Natural killer cell treated with Interleukin-12 subunit alpha and Interleukin-12 subunit beta and Interleukin-15 and Interleukin-18, amount 100 ng/mL, for 72 hours (primary cell): ENCODE measurements around the gene C1QBP. TPM values are rescaled to one million over a fixed set of nuclear protein-coding genes. Genes with fewer than 3 reads are reported as not detected.
A peak's percentile ranks its signal among the peaks of the same experiment; 100 is the strongest.

Experiments used
- ATAC-seq, 2 donors: fragments of 150-1000 bp; cut with Tn5 transposase in 1 of 2; sonication (Bioruptor Pico), chemical (Tn5 transposase) in 1 of 2; 2 replicates each; pipeline ENCODE4 v1.10.0; 2021
- DNase-seq: peaks from one replicate; pipeline ENCODE4 v3.0.0; 2022; ENCODE audit warnings: low spot score
- H3K27ac Mint-ChIP-seq, 2 donors: 1 replicate in 1 of 2; 2 replicates in 1 of 2; pipeline ENCODE4 v1.8.0; 2022; ENCODE audit warnings: mixed read lengths in 2 of 2, mild to moderate bottlenecking in 1 of 2, moderate library complexity in 1 of 2
- H3K27me3 Mint-ChIP-seq, 2 donors: 1 replicate in 1 of 2; 2 replicates in 1 of 2; pipeline ENCODE4 v1.8.0; 2022; ENCODE audit warnings: mixed read lengths in 2 of 2
- H3K36me3 Mint-ChIP-seq: one replicate; pipeline ENCODE4 v1.8.0; 2022; ENCODE audit warnings: mixed read lengths
- H3K4me1 Mint-ChIP-seq, 2 donors: 1 replicate in 1 of 2; 2 replicates in 1 of 2; pipeline ENCODE4 v1.8.0; 2022; ENCODE audit warnings: low read depth in 2 of 2, mixed read lengths in 2 of 2, mild to moderate bottlenecking in 1 of 2
- H3K4me3 Mint-ChIP-seq: one replicate; pipeline ENCODE4 v1.8.0; 2022; ENCODE audit warnings: mixed read lengths
- H3K9me3 Mint-ChIP-seq: 2 replicates; pipeline ENCODE4 v1.8.0; 2022; ENCODE audit warnings: mixed read lengths
- total RNA-seq, 2 donors: library from RNA; stranded (reverse); gene quantifications; one replicate each; pipeline ENCODE4 v1.2.3, GENCODE V29; 2022

C1QBP gene
- 100 to 1,000 TPM; 173 to 271 TPM for total RNA-seq

GRCh38 chr17:5438716-5439445, at the start of gene C1QBP:
Gene C1QBP (minus strand): TSS chr17:5439155. CDS start chr17:5439073, 82 bp downstream.
- Mint-ChIP-seq H3K4me1 (peaks cover 26 to 35% of the 10 kb centered on the region in 2 donors), H3K27ac (peak within 1 kb of the TSS; percentile 87 to 95), H3K36me3 (peaks cover 16% of the 10 kb centered on the region), H3K9me3 (no peaks in the 10 kb centered on the region), H3K27me3 (no peaks in the 10 kb centered on the region), H3K4me3 (peak within 1 kb of the TSS; percentile 93)
- ATAC-seq (peak; percentile 95 to 97), DNase-seq (peak; percentile 92)

DNA sequence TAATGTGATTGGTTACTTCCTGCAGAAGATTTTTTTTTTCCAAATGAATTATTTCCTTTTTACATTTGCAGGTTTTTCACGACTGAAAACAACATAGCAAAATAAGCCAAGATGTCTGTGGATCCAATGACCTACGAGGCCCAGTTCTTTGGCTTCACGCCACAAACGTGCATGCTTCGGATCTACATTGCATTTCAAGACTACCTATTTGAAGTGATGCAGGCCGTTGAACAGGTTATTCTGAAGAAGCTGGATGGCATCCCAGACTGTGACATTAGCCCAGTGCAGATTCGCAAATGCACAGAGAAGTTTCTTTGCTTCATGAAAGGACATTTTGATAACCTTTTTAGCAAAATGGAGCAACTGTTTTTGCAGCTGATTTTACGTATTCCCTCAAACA, 49.8 kb upstream of the C1QBP start:
- Mint-ChIP-seq H3K9me3 (no peaks in the 10 kb centered on the region), H3K4me3 (no peak overlapping the region), H3K36me3 (peaks cover 36% of the 10 kb centered on the region), H3K27ac (peak overlapping the region; percentile 98 to 99), H3K4me1 (peaks cover 27 to 35% of the 10 kb centered on the region in 2 donors), H3K27me3 (no peaks in the 10 kb centered on the region)
- ATAC-seq: no peak
- DNase-seq: no peak

DNA sequence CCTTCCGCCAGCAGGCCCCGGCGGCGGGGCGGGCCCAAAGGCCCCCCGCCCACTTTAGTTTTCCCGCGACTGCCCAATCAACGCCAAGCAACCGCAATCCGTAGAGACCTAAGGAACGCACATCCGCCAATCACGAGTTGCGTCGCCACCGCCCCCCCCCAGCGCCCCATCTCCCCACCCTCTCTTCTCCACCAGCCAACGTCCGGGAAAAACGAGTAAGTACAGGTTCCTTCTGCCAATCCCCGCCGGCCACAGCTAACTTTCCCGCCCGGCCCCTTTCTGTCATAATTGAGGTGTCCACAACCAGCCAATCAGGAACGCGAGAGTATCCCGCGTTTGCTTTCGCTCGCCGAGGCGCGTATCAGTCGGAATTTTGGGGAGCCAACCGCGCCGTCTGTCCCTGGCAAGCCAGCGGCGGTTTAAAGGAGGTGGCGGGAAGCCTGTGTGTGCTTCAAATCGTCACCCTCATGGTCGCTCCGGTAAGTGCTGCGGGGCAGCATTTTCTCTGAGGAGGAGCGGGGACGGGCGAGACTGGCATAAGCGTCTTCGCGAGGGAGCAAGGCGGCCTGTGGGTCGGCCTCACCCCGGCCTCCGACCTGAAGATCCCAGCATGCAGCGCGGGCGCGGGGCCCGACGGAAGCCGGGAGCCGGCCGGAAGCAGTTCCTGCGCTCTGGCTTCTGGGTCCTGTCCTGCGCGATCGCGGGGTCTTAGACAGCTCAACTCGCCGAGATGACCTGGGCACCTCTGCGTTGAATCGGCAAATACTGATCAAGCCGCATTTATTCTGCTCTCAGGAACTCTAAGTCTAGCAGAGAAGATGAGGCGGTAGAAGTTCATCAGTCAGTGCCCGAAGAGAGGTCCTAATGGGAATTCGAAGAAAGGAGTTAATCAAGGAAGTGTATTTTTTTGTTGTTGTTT, 47.5 kb upstream of the C1QBP start, which contains the start of gene MIS12:
MIS12 (plus strand) TSS at position 361 of the 919 bp plus-strand sequence. CDS start 2,297 bp downstream, outside the sequence.
- no peaks in the 10 kb centered on the region for H3K27me3 Mint-ChIP-seq
- peaks cover 35 to 40% of the 10 kb centered on the region in 2 donors for H3K4me1 Mint-ChIP-seq
- peak within 1 kb of the TSS; percentile 98 for H3K4me3 Mint-ChIP-seq
- H3K9me3 Mint-ChIP-seq: no peaks in the 10 kb centered on the region
- DNase-seq (peak; percentile 99), ATAC-seq (peak; percentile 92 to 95)
- peaks cover 37% of the 10 kb centered on the region for H3K36me3 Mint-ChIP-seq
- H3K27ac Mint-ChIP-seq: peak within 1 kb of the TSS; percentile 98 to 99

DNA sequence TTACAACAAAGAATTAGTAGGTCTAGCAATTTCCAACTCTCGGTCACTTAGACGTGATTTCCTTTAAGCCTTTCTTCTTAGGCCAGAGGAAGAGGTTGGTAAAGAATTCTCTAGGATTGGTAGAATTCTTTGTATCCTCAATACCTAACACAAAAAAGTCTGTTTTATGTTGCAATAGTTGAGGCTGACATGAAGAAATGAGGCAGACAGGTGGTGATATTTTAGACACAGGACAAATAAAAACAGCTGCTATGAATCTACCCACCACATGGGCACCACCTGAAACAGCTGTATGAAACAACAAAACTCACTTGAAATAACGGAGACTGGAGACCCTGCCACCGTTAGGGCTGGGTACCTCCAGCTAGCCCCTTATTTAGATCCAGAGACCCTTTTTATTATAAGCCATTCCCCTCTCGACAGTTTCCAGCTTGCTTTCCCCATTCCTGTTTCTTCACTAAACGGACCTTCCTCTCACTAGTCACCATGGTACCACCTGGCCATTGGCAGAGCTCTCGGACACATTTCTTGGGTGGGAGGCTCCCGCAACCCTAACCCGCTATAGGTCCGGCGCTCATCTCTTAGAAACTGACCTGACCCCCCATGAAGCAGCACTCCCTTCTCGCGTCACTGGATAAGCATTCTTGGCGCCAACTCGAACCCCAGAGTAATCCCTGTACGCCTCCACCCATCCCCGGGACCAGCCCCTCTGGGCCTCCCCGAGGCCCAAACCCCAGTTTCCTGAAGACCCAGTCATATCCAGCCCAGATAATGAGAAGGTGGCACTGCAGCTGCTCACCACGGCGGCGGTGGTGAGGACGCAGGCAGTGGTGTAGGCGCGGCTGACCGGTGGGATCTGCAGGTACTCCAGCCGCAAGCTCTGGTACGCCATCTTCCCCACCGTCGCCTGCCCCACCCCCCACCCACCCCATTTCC, 46.6 kb upstream of the C1QBP start, which contains the start of gene DERL2:
DERL2 (minus strand) TSS at position 909 of the 936 bp plus-strand sequence; CDS start at position 892, 17 bp downstream.
- peak within 1 kb of the TSS; percentile 98 for H3K4me3 Mint-ChIP-seq
- H3K36me3 Mint-ChIP-seq: peaks cover 41% of the 10 kb centered on the region
- no peak for DNase-seq
- H3K4me1 Mint-ChIP-seq: peaks cover 38 to 40% of the 10 kb centered on the region in 2 donors
- H3K9me3 Mint-ChIP-seq: no peaks in the 10 kb centered on the region
- peak; percentile 5 to 25 for ATAC-seq
- no peaks in the 10 kb centered on the region for H3K27me3 Mint-ChIP-seq
- peak within 1 kb of the TSS; percentile 98 to 99 for H3K27ac Mint-ChIP-seq

- Mint-ChIP-seq H3K27ac (no peak overlapping the region), H3K4me1 (peaks cover 22 to 31% of the 10 kb centered on the region in 2 donors)
Measured at GRCh38 chr17:5481451-5481850, 42.5 kb upstream of the C1QBP start.

GRCh38 chr17:5480962-5481361, 42.0 kb upstream of the C1QBP start:
- Mint-ChIP-seq H3K4me3 (no peak overlapping the region), H3K9me3 (no peaks in the 10 kb centered on the region), H3K36me3 (peaks cover 35% of the 10 kb centered on the region), H3K27ac (no peak overlapping the region), H3K4me1 (peaks cover 22 to 31% of the 10 kb centered on the region in 2 donors), H3K27me3 (no peaks in the 10 kb centered on the region)
- ATAC-seq: no peak
- DNase-seq: no peak

More at GRCh38 chr17:5481451-5481850, 42.5 kb upstream of the C1QBP start:
- Mint-ChIP-seq H3K9me3 (no peaks in the 10 kb centered on the region), H3K4me3 (no peak overlapping the region), H3K27me3 (no peaks in the 10 kb centered on the region), H3K36me3 (peaks cover 35% of the 10 kb centered on the region)
- no peak for DNase-seq
- ATAC-seq: no peak

GRCh38 chr17:5478992-5479391, 40.0 kb upstream of the C1QBP start:
- Mint-ChIP-seq H3K27me3 (no peaks in the 10 kb centered on the region), H3K4me3 (no peak overlapping the region), H3K36me3 (peaks cover 31% of the 10 kb centered on the region), H3K4me1 (peaks cover 14 to 20% of the 10 kb centered on the region in 2 donors), H3K9me3 (no peaks in the 10 kb centered on the region), H3K27ac (no peak overlapping the region)
- DNase-seq (no peak), ATAC-seq (no peak)

- ATAC-seq (no peak), DNase-seq (no peak)
- no peaks in the 10 kb centered on the region for H3K9me3 Mint-ChIP-seq
- H3K4me3 Mint-ChIP-seq: no peak overlapping the region
- no peaks in the 10 kb centered on the region for H3K27me3 Mint-ChIP-seq
- peaks cover 23% of the 10 kb centered on the region for H3K36me3 Mint-ChIP-seq
- peaks cover 7% of the 10 kb centered on the region in 2 donors for H3K4me1 Mint-ChIP-seq
- peak overlapping the region in 1 of 2 donors; percentile 16 for H3K27ac Mint-ChIP-seq
Measured at GRCh38 chr17:5473906-5474305, 35.0 kb upstream of the C1QBP start.

- H3K4me3 Mint-ChIP-seq: no peak overlapping the region
- ATAC-seq: no peak
- no peaks in the 10 kb centered on the region for H3K27me3 Mint-ChIP-seq
- peaks cover 29% of the 10 kb centered on the region for H3K36me3 Mint-ChIP-seq
- DNase-seq: no peak
- no peak overlapping the region for H3K27ac Mint-ChIP-seq
- peaks cover 12 to 14% of the 10 kb centered on the region in 2 donors for H3K4me1 Mint-ChIP-seq
- H3K9me3 Mint-ChIP-seq: no peaks in the 10 kb centered on the region
Measured at GRCh38 chr17:5472511-5472910, 33.6 kb upstream of the C1QBP start.

DNA sequence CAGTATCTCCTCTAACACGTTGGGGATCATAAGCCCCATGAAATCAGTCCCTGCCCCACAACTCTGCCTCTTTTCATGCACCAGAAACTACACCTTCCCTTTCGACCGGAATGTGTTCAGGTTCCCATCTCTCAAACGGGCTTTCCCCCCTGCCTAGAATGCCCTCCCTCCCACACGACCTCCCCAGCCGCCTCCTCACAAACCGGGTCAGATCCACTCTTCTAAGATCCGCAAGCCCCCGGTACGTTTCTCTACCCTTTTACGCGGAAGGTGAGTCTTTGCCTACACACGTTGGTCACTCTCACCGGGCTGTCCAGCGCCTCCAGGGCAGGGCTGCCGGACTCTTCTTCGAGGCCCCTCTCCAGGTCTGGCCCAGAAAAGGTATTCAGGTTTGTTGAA, 29.1 kb upstream of the C1QBP start:
- H3K4me3 Mint-ChIP-seq: peak overlapping the region; percentile 96
- DNase-seq (no peak), ATAC-seq (peak; percentile 1 to 3)
- H3K27me3 Mint-ChIP-seq: no peaks in the 10 kb centered on the region
- H3K9me3 Mint-ChIP-seq: no peaks in the 10 kb centered on the region
- peak overlapping the region; percentile 20 to 61 for H3K27ac Mint-ChIP-seq
- peaks cover 19% of the 10 kb centered on the region for H3K36me3 Mint-ChIP-seq
- H3K4me1 Mint-ChIP-seq: peaks cover 24 to 37% of the 10 kb centered on the region in 2 donors

DNA sequence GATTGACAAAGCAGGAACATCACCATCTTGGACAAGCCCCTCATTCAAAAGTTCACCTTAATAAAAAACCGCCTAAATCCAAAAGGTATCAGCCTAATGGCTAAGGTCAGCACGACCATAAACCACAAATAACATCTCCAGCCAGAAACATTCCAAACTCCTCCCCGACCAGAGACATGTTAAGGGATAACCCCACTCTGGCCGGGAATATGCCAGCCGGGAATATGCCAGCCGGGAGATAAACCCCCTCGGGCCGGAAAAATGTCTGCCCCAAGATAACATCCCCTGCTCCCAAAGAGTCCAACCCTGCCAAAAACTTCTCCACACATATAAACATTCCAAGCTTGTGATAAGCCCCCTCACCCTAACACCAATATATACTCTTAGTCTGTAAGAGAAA, 28.5 kb upstream of the C1QBP start:
- peak overlapping the region; percentile 96 for H3K4me3 Mint-ChIP-seq

GRCh38 chr17:5466295-5466694, 27.3 kb upstream of the C1QBP start:
- DNase-seq (no peak), ATAC-seq (no peak)
- no peaks in the 10 kb centered on the region for H3K9me3 Mint-ChIP-seq
- peaks cover 15% of the 10 kb centered on the region for H3K36me3 Mint-ChIP-seq
- H3K27me3 Mint-ChIP-seq: no peaks in the 10 kb centered on the region
- peak overlapping the region; percentile 96 for H3K4me3 Mint-ChIP-seq
- peak overlapping the region; percentile 53 to 61 for H3K27ac Mint-ChIP-seq
- H3K4me1 Mint-ChIP-seq: peaks cover 24 to 37% of the 10 kb centered on the region in 2 donors

More for the DNA sequence above, 28.5 kb upstream of the C1QBP start:
- Mint-ChIP-seq H3K36me3 (peaks cover 20% of the 10 kb centered on the region), H3K9me3 (no peaks in the 10 kb centered on the region), H3K4me1 (peaks cover 24 to 37% of the 10 kb centered on the region in 2 donors), H3K27me3 (no peaks in the 10 kb centered on the region), H3K27ac (peak overlapping the region; percentile 20 to 61)
- DNase-seq (no peak), ATAC-seq (no peak)
